ENCODE results near the gene DCHS1. TPM values are rescaled to one million over a fixed set of nuclear protein-coding genes. Genes with fewer than 3 reads are reported as not detected.

DCHS1 gene
- total RNA-seq, 4 donors from 2014 or later: 22.2 to 59.8 (median 37.8) TPM

DNA sequence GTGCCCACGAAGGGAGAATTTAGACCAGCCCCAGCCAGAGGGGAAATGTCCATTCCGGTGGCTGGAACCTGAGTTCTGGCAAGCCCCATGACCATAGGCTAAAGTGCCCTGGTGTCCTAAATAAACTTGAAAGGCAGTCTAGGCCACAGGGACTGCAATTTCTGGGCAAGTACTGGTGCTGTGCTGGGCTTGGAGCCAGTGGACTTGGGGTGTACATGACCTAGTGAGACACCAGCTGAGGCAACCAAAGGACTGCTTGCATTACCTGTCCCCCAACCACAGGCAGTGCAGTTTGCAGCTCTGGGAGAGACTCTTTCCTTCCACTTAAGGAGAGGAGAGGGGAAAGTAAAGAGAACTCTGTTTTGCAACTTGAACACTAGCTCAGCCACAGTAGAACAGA is 75.9 kb downstream of the DCHS1 start:
- H3K27me3 ChIP-seq: no peaks in the 10 kb centered on the region
- TF ChIP-seq POLR2AphosphoS5 (IDR thresholded peaks at IDR 0.05) (no peak), EP300 (IDR thresholded peaks at IDR 0.05) (no peak), POLR2A (IDR thresholded peaks at IDR 0.05) (no peak)
- TF ChIP-seq, protein P1, sequence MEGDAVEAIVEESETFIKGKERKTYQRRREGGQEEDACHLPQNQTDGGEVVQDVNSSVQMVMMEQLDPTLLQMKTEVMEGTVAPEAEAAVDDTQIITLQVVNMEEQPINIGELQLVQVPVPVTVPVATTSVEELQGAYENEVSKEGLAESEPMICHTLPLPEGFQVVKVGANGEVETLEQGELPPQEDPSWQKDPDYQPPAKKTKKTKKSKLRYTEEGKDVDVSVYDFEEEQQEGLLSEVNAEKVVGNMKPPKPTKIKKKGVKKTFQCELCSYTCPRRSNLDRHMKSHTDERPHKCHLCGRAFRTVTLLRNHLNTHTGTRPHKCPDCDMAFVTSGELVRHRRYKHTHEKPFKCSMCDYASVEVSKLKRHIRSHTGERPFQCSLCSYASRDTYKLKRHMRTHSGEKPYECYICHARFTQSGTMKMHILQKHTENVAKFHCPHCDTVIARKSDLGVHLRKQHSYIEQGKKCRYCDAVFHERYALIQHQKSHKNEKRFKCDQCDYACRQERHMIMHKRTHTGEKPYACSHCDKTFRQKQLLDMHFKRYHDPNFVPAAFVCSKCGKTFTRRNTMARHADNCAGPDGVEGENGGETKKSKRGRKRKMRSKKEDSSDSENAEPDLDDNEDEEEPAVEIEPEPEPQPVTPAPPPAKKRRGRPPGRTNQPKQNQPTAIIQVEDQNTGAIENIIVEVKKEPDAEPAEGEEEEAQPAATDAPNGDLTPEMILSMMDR (IDR thresholded peaks at IDR 0.05): no peak
- H3K9me3 ChIP-seq: peaks cover 0 to 18% (median 0%) of the 10 kb centered on the region in 3 donors
- H3K27ac ChIP-seq: no peak overlapping the region
- peaks cover 3 to 26% (median 10%) of the 10 kb centered on the region in 3 donors for H3K4me1 ChIP-seq
- no peak for ATAC-seq
- no peak overlapping the region for H3K4me3 ChIP-seq
- WGBS, 2 donors (ENCODE audit: low coverage in 1 of 2): 70% methylated on average over 2 of the region's 2 CpGs; no CpG with 5 or more reads in 1 of the 2 donors
- H3K36me3 ChIP-seq: peaks cover 0 to 7% of the 10 kb centered on the region in 2 donors

DNA sequence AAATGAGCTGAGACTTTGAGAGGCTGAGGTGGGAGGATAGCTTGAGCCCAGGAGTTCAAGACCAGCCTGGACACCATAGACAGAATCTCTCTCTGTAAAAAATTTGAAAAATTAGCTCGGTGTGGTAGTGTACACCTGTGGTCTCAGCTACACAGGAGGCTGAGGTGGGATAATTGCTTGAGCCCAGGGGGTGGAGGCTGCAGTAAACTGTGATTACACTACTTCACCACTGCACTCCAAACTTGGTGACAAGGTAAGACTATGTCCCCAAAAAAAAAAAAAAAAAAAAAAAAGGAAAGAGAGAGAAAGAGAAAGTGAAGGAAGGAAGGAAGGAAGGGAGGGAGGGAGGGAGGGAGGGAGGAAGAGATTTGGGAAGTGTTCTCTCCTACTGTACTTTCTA is 77.5 kb downstream of the DCHS1 start:
- no peak for ATAC-seq
- TF ChIP-seq POLR2A (IDR thresholded peaks at IDR 0.05): no peak
- no peak for TF ChIP-seq EP300 (IDR thresholded peaks at IDR 0.05)
- TF ChIP-seq, protein P1 (IDR thresholded peaks at IDR 0.05): no peak
- no peak for TF ChIP-seq POLR2AphosphoS5 (IDR thresholded peaks at IDR 0.05)

DNA sequence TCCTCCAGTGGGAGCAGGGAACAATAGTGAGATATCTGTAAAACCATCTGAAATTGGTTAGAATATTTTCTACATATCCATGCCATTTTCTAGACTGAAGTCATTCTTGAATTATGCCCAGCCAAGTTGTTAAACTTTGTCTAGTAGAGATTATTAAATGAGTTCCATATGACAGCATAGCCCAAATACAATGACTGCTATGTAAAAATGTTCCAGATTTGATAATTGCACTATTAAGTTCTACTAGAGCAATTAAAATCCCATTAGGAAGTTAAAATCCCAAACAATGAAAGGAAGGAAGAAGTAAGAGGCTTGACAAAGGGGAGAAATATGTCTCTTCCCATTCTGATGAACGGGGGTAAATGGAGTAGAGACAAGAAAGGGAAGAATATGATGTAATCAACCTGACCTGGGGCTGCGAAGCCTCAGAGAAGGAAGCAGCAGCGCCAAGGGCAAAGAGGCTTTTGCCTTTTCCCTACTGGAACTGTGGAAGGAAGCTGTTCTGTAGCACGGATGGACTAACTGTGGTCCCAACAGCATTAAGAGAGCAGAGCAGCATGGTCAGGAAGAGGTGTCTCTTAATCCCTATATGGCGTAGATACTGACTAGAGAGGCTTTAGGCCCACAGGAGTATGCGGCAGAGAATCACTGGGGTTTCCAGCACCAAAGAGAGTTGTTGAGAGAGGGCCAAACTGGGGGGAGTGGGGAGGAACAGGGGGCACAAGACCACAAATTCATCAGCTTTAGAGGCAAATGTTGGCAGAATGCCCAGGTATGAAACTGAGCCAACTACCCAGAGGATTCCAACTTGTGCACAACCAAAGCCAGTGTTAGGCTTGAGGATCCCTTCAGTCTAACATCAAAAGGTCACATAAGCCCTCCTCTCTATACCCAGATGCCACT is 78.9 kb downstream of the DCHS1 start:
- peaks cover 3 to 30% (median 10%) of the 10 kb centered on the region in 3 donors for H3K4me1 ChIP-seq

More for the DNA sequence above, 77.5 kb downstream of the DCHS1 start:
- no peaks in the 10 kb centered on the region for H3K27me3 ChIP-seq
- peaks cover 0 to 2% (median 0%) of the 10 kb centered on the region in 3 donors for H3K9me3 ChIP-seq
- peaks cover 0 to 7% of the 10 kb centered on the region in 2 donors for H3K36me3 ChIP-seq
- H3K4me3 ChIP-seq: no peak overlapping the region
- 67% methylated on average over 1 of the region's 1 CpG; no CpG with 5 or more reads in 1 of the 2 donors for WGBS, 2 donors (ENCODE audit: low coverage in 1 of 2)
- peaks cover 3 to 26% (median 10%) of the 10 kb centered on the region in 3 donors for H3K4me1 ChIP-seq
- no peak overlapping the region for H3K27ac ChIP-seq

DNA sequence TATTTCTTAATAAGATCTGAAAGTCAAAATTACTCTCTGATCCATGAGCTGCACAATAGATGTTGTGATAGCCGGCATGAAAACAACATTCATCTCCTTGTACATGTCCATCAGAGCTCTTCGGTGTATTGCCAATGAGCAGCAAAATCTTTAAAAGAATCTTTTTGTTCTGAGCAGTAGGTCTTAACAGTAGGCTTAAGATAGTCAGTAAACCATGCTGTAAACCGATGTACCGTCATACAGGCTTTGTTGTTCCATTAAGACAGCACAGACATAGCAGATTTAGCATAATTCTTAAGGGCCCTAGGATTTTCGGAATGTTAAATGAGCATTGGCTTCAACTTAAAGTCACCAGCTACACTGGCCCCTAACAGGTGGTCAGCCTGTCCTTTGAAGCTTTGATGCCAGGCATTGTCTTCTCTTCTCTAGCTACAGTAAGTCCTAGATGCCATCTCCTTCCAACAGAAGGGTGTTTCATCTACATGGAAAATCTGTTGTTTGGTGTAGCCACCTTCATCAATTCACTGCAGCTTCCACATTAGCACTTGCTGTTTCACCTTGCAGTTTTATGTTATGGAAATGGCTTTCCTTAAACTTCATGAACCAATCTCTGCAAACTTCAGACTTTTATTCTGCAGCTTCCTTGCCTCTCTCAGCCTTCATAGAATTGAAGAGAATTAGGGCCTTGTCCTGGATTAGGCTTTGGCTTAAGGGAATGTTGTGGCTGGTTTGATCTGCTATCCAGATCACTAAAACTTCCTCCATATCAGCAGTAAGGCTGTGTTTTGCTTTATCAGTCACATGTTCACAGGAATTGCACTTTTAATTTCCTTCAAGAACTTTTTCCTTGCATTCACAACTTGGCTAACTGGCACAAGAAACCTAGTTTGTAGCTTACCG is 80.5 kb downstream of the DCHS1 start:
- Histone ChIP-seq H3K27ac (no peak overlapping the region), H3K4me3 (no peak overlapping the region), H3K4me1 (peaks cover 3 to 35% (median 10%) of the 10 kb centered on the region in 3 donors), H3K27me3 (no peaks in the 10 kb centered on the region), H3K9me3 (no peaks in the 10 kb centered on the region), H3K36me3 (peaks cover 0 to 20% of the 10 kb centered on the region in 2 donors)
- 78 to 79% methylated on average over 6 of the region's 6 CpGs for WGBS, 2 donors (ENCODE audit: low coverage in 1 of 2)
- no peak for TF ChIP-seq POLR2AphosphoS5 (IDR thresholded peaks at IDR 0.05)
- TF ChIP-seq, protein P1 (IDR thresholded peaks at IDR 0.05): no peak
- no peak for TF ChIP-seq EP300 (IDR thresholded peaks at IDR 0.05)
- TF ChIP-seq POLR2A (IDR thresholded peaks at IDR 0.05): no peak
- ATAC-seq: no peak

More for the DNA sequence above, 78.9 kb downstream of the DCHS1 start:
- WGBS, 2 donors (ENCODE audit: low coverage in 1 of 2): 11 to 14% methylated on average over 5 of the region's 6 CpGs
- Histone ChIP-seq H3K27me3 (no peaks in the 10 kb centered on the region), H3K27ac (peak overlapping the region; percentile 52 to 79 (median 77)), H3K4me3 (no peak overlapping the region), H3K9me3 (no peaks in the 10 kb centered on the region), H3K36me3 (peaks cover 0 to 9% of the 10 kb centered on the region in 2 donors)
- TF ChIP-seq EP300 (IDR thresholded peaks at IDR 0.05) (no peak), POLR2A (IDR thresholded peaks at IDR 0.05) (no peak), POLR2AphosphoS5 (IDR thresholded peaks at IDR 0.05) (no peak)
- TF ChIP-seq, protein P1 (IDR thresholded peaks at IDR 0.05): no peak
- peak; percentile 53 for ATAC-seq
